ENCODE measurements around the gene ZEB1. TPM values are rescaled to one million over a fixed set of nuclear protein-coding genes. Genes with fewer than 3 reads are reported as not detected.

The ZEB1 gene
- 71.5 TPM for total RNA-seq
- 17.8 TPM for polyA plus RNA-seq
- long read RNA-seq, donor 1, result 0 reads
- long read RNA-seq, donor 2, result 0 reads
- long read RNA-seq, donor 3, partial matches to known transcripts, result 15 of 17 reads
- long read RNA-seq, donor 3, other reads (novel, unspliced or antisense), result 0 of 17 reads
- long read RNA-seq, donor 4, partial matches to known transcripts, result 6 of 6 reads
- long read RNA-seq, donor 4, other reads (novel, unspliced or antisense), result 0 of 6 reads
- long read RNA-seq, donor 5, full-length matches to known transcripts, result 3 of 30 reads
- long read RNA-seq, donor 5, partial matches to known transcripts, result 27 of 30 reads
- long read RNA-seq, donor 5, other reads (novel, unspliced or antisense), result 0 of 30 reads
- long read RNA-seq, donor 6, full-length matches to known transcripts, result 5 of 44 reads
- long read RNA-seq, donor 6, partial matches to known transcripts, result 39 of 44 reads
- long read RNA-seq, donor 6, other reads (novel, unspliced or antisense), result 0 of 44 reads
- long read RNA-seq, donor 7, full-length matches to known transcripts, result 7 of 25 reads
- long read RNA-seq, donor 7, partial matches to known transcripts, result 18 of 25 reads
- long read RNA-seq, donor 7, other reads (novel, unspliced or antisense), result 0 of 25 reads
- long read RNA-seq, donor 8, full-length matches to known transcripts, result 2 of 2 reads
- long read RNA-seq, donor 8, partial matches to known transcripts, result 0 of 2 reads
- long read RNA-seq, donor 8, other reads (novel, unspliced or antisense), result 0 of 2 reads
- long read RNA-seq, donor 9, partial matches to known transcripts, result 12 of 15 reads
- long read RNA-seq, donor 9, other reads (novel, unspliced or antisense), result 0 of 15 reads
- long read RNA-seq, donor 10, partial matches to known transcripts, result 7 of 9 reads
- long read RNA-seq, donor 10, other reads (novel, unspliced or antisense), result 0 of 9 reads

- Histone ChIP-seq H3K27me3 (ENCODE audit: control insufficient read depth in 2 of 2, insufficient read depth in 1 of 2, low read length in 1 of 2) (no peaks in the 10 kb centered on the region), H3K4me1 (ENCODE audit: control insufficient read depth in 2 of 2, insufficient read depth in 2 of 2, low read length in 2 of 2) (peaks cover 15 to 23% of the 10 kb centered on the region in 2 donors), H3K9me3 (ENCODE audit: control insufficient read depth in 2 of 2, insufficient read depth in 1 of 2, low read length in 1 of 2) (peaks cover 0 to 5% of the 10 kb centered on the region in 2 donors), H3K36me3 (ENCODE audit: control insufficient read depth in 2 of 2, insufficient read depth in 2 of 2, low read length in 1 of 2) (no peaks in the 10 kb centered on the region), H3K27ac (ENCODE audit: low read depth in 1 of 2, low read length in 1 of 2) (peak within 1 kb of the TSS; percentile 95 to 100), H3K4me3 (ENCODE audit: low read length in 2 of 2) (peak within 1 kb of the TSS; percentile 89 to 92)
- under 1% methylated on average over 71 of the region's 71 CpGs for WGBS
- peak; percentile 93 to 99 (median 96) for DNase-seq (ENCODE audit: low read depth in 6 of 9, low spot score in 9 of 9)
Measured at GRCh38 chr10:31318854-31319601, at the start of gene ZEB1. ZEB1 (plus strand) TSS chr10:31319216; CDS start chr10:31319235, 19 bp downstream.

DNA sequence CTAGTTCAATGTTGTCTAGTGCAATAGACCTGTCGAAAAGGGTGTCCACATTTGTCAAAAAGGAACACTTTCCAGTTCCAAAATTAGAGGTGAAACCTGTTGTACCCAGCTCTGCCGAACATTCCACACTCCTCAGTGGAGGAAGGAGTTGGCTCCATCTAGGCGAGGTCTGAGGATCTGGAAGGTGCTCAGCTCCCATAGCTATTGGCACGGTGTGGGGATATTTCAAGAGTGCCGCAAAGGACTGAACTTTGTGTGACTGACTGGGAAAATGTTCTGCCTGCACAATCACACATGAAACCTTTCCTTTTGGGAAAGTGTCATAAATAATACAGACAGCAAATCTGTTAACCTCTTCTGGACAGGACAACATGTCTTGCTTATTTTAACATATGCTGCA lies 48.1 kb upstream of the ZEB1 start:
- Histone ChIP-seq H3K9me3 (ENCODE audit: control insufficient read depth in 2 of 2, insufficient read depth in 1 of 2, low read length in 1 of 2) (peaks cover 0 to 3% of the 10 kb centered on the region in 2 donors), H3K4me3 (ENCODE audit: low read length in 2 of 2) (no peak overlapping the region), H3K4me1 (ENCODE audit: control insufficient read depth in 2 of 2, insufficient read depth in 2 of 2, low read length in 2 of 2) (no peaks in the 10 kb centered on the region), H3K27me3 (ENCODE audit: control insufficient read depth in 2 of 2, insufficient read depth in 1 of 2, low read length in 1 of 2) (no peaks in the 10 kb centered on the region), H3K27ac (ENCODE audit: low read depth in 1 of 2, low read length in 1 of 2) (no peak overlapping the region), H3K36me3 (ENCODE audit: control insufficient read depth in 2 of 2, insufficient read depth in 2 of 2, low read length in 1 of 2) (no peaks in the 10 kb centered on the region)
- DNase-seq (ENCODE audit: low read depth in 6 of 9, low spot score in 9 of 9), result no peak
- WGBS, result 99% methylated on average over 5 of the region's 5 CpGs

DNA sequence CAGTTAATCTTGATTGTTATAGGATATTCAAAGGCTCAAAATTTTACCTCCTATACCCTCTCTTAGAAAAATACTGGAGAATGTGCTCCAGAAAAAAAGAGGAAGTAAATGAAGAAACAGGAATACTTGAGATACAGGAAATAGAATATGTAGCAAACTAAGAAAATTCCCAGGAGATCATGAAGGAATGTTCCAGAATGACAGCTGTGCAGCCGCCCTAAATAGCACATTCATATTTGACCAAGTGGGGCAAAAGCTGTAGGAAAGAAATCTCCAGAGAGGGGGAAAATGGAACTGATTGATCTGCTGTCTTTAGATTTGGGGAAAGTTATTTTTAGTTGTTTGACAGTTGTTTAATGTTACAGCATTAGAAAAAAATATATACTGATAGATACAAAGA lies 46.2 kb upstream of the ZEB1 start:
- Histone ChIP-seq H3K27me3 (ENCODE audit: control insufficient read depth in 2 of 2, insufficient read depth in 1 of 2, low read length in 1 of 2) (no peaks in the 10 kb centered on the region), H3K27ac (ENCODE audit: low read depth in 1 of 2, low read length in 1 of 2) (no peak overlapping the region), H3K4me3 (ENCODE audit: low read length in 2 of 2) (no peak overlapping the region), H3K36me3 (ENCODE audit: control insufficient read depth in 2 of 2, insufficient read depth in 2 of 2, low read length in 1 of 2) (no peaks in the 10 kb centered on the region), H3K4me1 (ENCODE audit: control insufficient read depth in 2 of 2, insufficient read depth in 2 of 2, low read length in 2 of 2) (no peaks in the 10 kb centered on the region), H3K9me3 (ENCODE audit: control insufficient read depth in 2 of 2, insufficient read depth in 1 of 2, low read length in 1 of 2) (peaks cover 0 to 3% of the 10 kb centered on the region in 2 donors)
- no peak for DNase-seq (ENCODE audit: low read depth in 6 of 9, low spot score in 9 of 9)
- 97% methylated on average over 1 of the region's 1 CpG for WGBS

DNA sequence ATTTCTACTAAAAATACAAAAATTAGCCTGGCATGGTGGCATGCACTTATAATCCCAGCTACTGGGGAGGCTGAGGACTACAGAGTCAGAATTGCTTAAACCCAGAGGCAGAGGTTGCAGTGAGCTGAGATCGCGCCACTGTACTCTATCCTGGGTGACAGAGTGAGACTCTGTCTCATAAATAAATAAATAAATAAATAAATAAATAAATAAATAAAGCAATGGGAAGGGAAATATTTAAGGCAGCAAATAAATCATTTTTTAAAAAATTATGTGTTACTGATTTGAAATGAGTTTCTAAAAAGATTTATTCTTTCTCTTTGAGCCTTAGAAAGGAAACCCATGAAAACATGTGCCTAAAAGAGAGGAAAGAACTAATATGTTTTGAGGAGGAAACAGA lies 45.2 kb upstream of the ZEB1 start:
- no peak overlapping the region for H3K4me3 ChIP-seq (ENCODE audit: low read length in 2 of 2)
- H3K36me3 ChIP-seq (ENCODE audit: control insufficient read depth in 2 of 2, insufficient read depth in 2 of 2, low read length in 1 of 2), result no peaks in the 10 kb centered on the region
- H3K27me3 ChIP-seq (ENCODE audit: control insufficient read depth in 2 of 2, insufficient read depth in 1 of 2, low read length in 1 of 2), result no peaks in the 10 kb centered on the region
- H3K9me3 ChIP-seq (ENCODE audit: control insufficient read depth in 2 of 2, insufficient read depth in 1 of 2, low read length in 1 of 2), result peaks cover 0 to 3% of the 10 kb centered on the region in 2 donors
- no peaks in the 10 kb centered on the region for H3K4me1 ChIP-seq (ENCODE audit: control insufficient read depth in 2 of 2, insufficient read depth in 2 of 2, low read length in 2 of 2)
- no peak overlapping the region for H3K27ac ChIP-seq (ENCODE audit: low read depth in 1 of 2, low read length in 1 of 2)
- WGBS, result 97% methylated on average over 2 of the region's 2 CpGs
- no peak for DNase-seq (ENCODE audit: low read depth in 6 of 9, low spot score in 9 of 9)

DNA sequence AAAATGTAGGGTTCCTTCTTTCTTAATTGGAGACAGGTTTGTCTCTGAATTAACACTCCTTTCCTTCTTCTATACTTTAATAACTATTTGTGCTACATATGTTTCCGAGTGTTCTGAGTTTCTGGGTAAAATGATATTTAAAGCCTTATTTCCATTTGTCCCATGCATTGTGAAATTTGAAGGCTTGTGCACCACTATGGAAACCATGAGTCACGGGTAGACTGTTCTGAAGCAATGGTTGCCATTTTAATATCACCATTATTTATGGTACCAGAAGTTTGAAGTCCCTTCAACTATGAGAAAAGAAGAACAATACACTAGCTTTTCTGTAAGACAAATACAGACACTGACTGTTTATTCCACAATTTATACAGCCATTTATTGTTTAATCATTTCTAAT lies 44.7 kb upstream of the ZEB1 start:
- no peak overlapping the region for H3K27ac ChIP-seq (ENCODE audit: low read depth in 1 of 2, low read length in 1 of 2)
- H3K9me3 ChIP-seq (ENCODE audit: control insufficient read depth in 2 of 2, insufficient read depth in 1 of 2, low read length in 1 of 2), result peaks cover 0 to 3% of the 10 kb centered on the region in 2 donors
- no peaks in the 10 kb centered on the region for H3K4me1 ChIP-seq (ENCODE audit: control insufficient read depth in 2 of 2, insufficient read depth in 2 of 2, low read length in 2 of 2)
- no peaks in the 10 kb centered on the region for H3K36me3 ChIP-seq (ENCODE audit: control insufficient read depth in 2 of 2, insufficient read depth in 2 of 2, low read length in 1 of 2)
- no peaks in the 10 kb centered on the region for H3K27me3 ChIP-seq (ENCODE audit: control insufficient read depth in 2 of 2, insufficient read depth in 1 of 2, low read length in 1 of 2)
- 99% methylated on average over 2 of the region's 2 CpGs for WGBS
- no peak for DNase-seq (ENCODE audit: low read depth in 6 of 9, low spot score in 9 of 9)
- no peak overlapping the region for H3K4me3 ChIP-seq (ENCODE audit: low read length in 2 of 2)

DNA sequence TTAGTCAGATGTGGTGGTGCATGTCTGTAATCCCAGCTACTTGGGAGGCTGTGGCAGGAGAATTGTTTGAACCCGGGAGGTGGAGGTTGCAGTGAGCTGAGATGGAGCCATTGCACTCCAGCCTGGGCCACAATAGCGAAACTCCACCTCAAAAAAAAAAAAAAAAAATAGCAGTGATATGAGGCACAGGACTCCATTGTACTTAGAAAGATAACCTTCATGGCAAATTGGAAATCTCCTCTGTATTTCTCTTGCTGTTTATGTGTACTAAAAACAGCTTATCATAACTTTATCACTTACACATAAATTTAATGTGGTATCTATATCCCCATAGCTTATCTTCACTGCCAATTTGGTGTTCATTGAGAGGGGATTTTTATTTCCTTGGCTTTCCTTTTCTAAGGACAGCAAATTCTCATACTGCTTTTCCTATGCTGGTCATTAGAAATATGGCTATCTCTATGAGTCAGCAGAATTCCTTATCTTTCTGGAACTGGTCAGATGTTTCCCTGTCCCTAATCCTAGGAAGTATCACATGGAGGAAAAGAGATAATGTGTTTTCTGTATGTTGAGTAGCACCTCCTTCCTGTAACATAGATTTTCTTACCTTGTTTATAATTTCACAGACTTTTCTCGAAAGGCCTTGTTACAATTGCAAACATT lies 40.6 kb upstream of the ZEB1 start:
- 98% methylated on average over 3 of the region's 3 CpGs for WGBS
- H3K27ac ChIP-seq (ENCODE audit: low read depth in 1 of 2, low read length in 1 of 2), result no peak overlapping the region
- no peaks in the 10 kb centered on the region for H3K9me3 ChIP-seq (ENCODE audit: control insufficient read depth in 2 of 2, insufficient read depth in 1 of 2, low read length in 1 of 2)

GRCh38 chr10:31280972-31281371 lies 38.0 kb upstream of the ZEB1 start:
- Histone ChIP-seq H3K4me3 (ENCODE audit: low read length in 2 of 2) (no peak overlapping the region), H3K36me3 (ENCODE audit: control insufficient read depth in 2 of 2, insufficient read depth in 2 of 2, low read length in 1 of 2) (no peaks in the 10 kb centered on the region), H3K27me3 (ENCODE audit: control insufficient read depth in 2 of 2, insufficient read depth in 1 of 2, low read length in 1 of 2) (no peaks in the 10 kb centered on the region), H3K27ac (ENCODE audit: low read depth in 1 of 2, low read length in 1 of 2) (no peak overlapping the region), H3K4me1 (ENCODE audit: control insufficient read depth in 2 of 2, insufficient read depth in 2 of 2, low read length in 2 of 2) (no peaks in the 10 kb centered on the region), H3K9me3 (ENCODE audit: control insufficient read depth in 2 of 2, insufficient read depth in 1 of 2, low read length in 1 of 2) (no peaks in the 10 kb centered on the region)
- no peak for DNase-seq (ENCODE audit: low read depth in 6 of 9, low spot score in 9 of 9)
- 93% methylated on average over 1 of the region's 1 CpG for WGBS

More for the DNA sequence above, 40.6 kb upstream of the ZEB1 start:
- Histone ChIP-seq H3K27me3 (ENCODE audit: control insufficient read depth in 2 of 2, insufficient read depth in 1 of 2, low read length in 1 of 2) (no peaks in the 10 kb centered on the region), H3K4me3 (ENCODE audit: low read length in 2 of 2) (no peak overlapping the region), H3K4me1 (ENCODE audit: control insufficient read depth in 2 of 2, insufficient read depth in 2 of 2, low read length in 2 of 2) (no peaks in the 10 kb centered on the region), H3K36me3 (ENCODE audit: control insufficient read depth in 2 of 2, insufficient read depth in 2 of 2, low read length in 1 of 2) (no peaks in the 10 kb centered on the region)
- no peak for DNase-seq (ENCODE audit: low read depth in 6 of 9, low spot score in 9 of 9)

- H3K4me1 ChIP-seq (ENCODE audit: control insufficient read depth in 2 of 2, insufficient read depth in 2 of 2, low read length in 2 of 2), result no peaks in the 10 kb centered on the region
- H3K36me3 ChIP-seq (ENCODE audit: control insufficient read depth in 2 of 2, insufficient read depth in 2 of 2, low read length in 1 of 2), result no peaks in the 10 kb centered on the region
- no peak overlapping the region for H3K27ac ChIP-seq (ENCODE audit: low read depth in 1 of 2, low read length in 1 of 2)
- no peaks in the 10 kb centered on the region for H3K27me3 ChIP-seq (ENCODE audit: control insufficient read depth in 2 of 2, insufficient read depth in 1 of 2, low read length in 1 of 2)
- DNase-seq (ENCODE audit: low read depth in 6 of 9, low spot score in 9 of 9), result no peak
- H3K4me3 ChIP-seq (ENCODE audit: low read length in 2 of 2), result no peak overlapping the region
- no peaks in the 10 kb centered on the region for H3K9me3 ChIP-seq (ENCODE audit: control insufficient read depth in 2 of 2, insufficient read depth in 1 of 2, low read length in 1 of 2)
Measured at GRCh38 chr10:31288001-31288400, 31.0 kb upstream of the ZEB1 start.

Measured in thymus (tissue), 14 donors.